Coronary artery (tissue), 2 donors: Measurements from ENCODE around the gene ZNF853.

Source experiments
- DNase-seq: peaks from one replicate; pipeline ENCODE4 v3.0.0-alpha.2; 2017; ENCODE audit warnings: low spot score
- H3K27ac ChIP-seq, 2 donors: fragments of 200-600 bp; sonication (generic); one replicate each; pipeline ENCODE4 v1.5.1; 2016 to 2019
- H3K4me3 ChIP-seq: fragments of 200-600 bp; sonication (generic); 2 replicates; pipeline ENCODE4 v1.5.1; 2016; ENCODE audit warnings: mild to moderate bottlenecking, moderate library complexity
- CTCF ChIP-seq: fragments of 200-600 bp; sonication (generic); IDR thresholded peaks from one replicate; pipeline ENCODE4 v1.5.1; 2019; ENCODE audit warnings: antibody characterized with exemption

ZNF853 gene

GRCh38 chr7:6608081-6608480 lies 7.3 kb upstream of the ZNF853 start:
- DNase-seq: no peak
- H3K27ac ChIP-seq: no peak overlapping the region
- no peak overlapping the region for H3K4me3 ChIP-seq
- TF ChIP-seq CTCF: no peak

- DNase-seq: no peak
- no peak for TF ChIP-seq CTCF
- Histone ChIP-seq H3K4me3 (no peak overlapping the region), H3K27ac (no peak overlapping the region)
These were observed 6.6 kb upstream of the ZNF853 start for GRCh38 chr7:6608794-6609193.

- Histone ChIP-seq H3K27ac (no peak overlapping the region), H3K4me3 (no peak overlapping the region)
- no peak for TF ChIP-seq CTCF
- no peak for DNase-seq
These were observed 2.6 kb upstream of the ZNF853 start for GRCh38 chr7:6612819-6613218.

- Histone ChIP-seq H3K27ac (no peak overlapping the region), H3K4me3 (no peak overlapping the region)
- no peak for TF ChIP-seq CTCF
- DNase-seq: no peak
These were observed 1.7 kb upstream of the ZNF853 start for GRCh38 chr7:6613706-6614105.

- peak overlapping the region; percentile 23 to 68 for H3K27ac ChIP-seq
- no peak for DNase-seq
- peak overlapping the region; percentile 71 for H3K4me3 ChIP-seq
- TF ChIP-seq CTCF: no peak
These were observed 529 bp downstream of the ZNF853 start for GRCh38 chr7:6615723-6616555.

GRCh38 chr7:6616854-6617643 lies 1.6 kb downstream of the ZNF853 start:
- no peak for DNase-seq
- Histone ChIP-seq H3K27ac (no peak overlapping the region), H3K4me3 (no peak overlapping the region)
- no peak for TF ChIP-seq CTCF
